Peyer's patch (tissue), 4 donors: ENCODE data around the gene CD300C. TPM values are rescaled to one million over a fixed set of nuclear protein-coding genes. Genes with fewer than 3 reads are reported as not detected.
A peak's percentile ranks its signal among the peaks of the same experiment; 100 is the strongest.
"Not testable (repeated sequence)": the region's sequence is repeated elsewhere in the genome, so short reads cannot be mapped to it uniquely, and the experiment has no call there.

ENCODE experiments used
- DNase-seq, 3 donors: peaks; one replicate each; pipeline ENCODE4 v3.0.0-alpha.2; 2017 to 2019
- H3K27ac ChIP-seq, 4 donors: fragments of 200-600 bp; sonication (generic); one replicate each; pipeline ENCODE4 v1.5.1; 2016 to 2019
- H3K27me3 ChIP-seq, 2 donors: fragments of 200-600 bp; sonication (generic); one replicate each; pipeline ENCODE4 v1.5.1; 2019
- H3K36me3 ChIP-seq, 3 donors: fragments of 200-600 bp; sonication (generic); one replicate each; pipeline ENCODE4 v1.5.1; 2016 to 2019
- H3K4me1 ChIP-seq, 4 donors: fragments of 200-600 bp; sonication (generic); one replicate each; pipeline ENCODE4 v1.5.1; 2016 to 2019
- H3K4me3 ChIP-seq, 4 donors: fragments of 200-600 bp; sonication (generic); 1 replicate in 3 of 4; 2 replicates in 1 of 4; pipeline ENCODE4 v1.5.1; 2016 to 2019; ENCODE audit warnings: mild to moderate bottlenecking in 1 of 4
- H3K9me3 ChIP-seq, 4 donors: fragments of 200-600 bp; sonication (generic); one replicate each; pipeline ENCODE4 v1.5.1; 2016 to 2019; ENCODE audit warnings: mild to moderate bottlenecking in 1 of 4
- CTCF ChIP-seq, 6 experiments: fragments of 450-650 bp in 4 of 6; fragments of 200-600 bp in 2 of 6; sonication (generic) in 1 of 6; IDR thresholded peaks; one replicate each; pipeline ENCODE4 v1.5.1; 2017 to 2019; ENCODE audit warnings: antibody characterized with exemption in 6 of 6, mild to moderate bottlenecking in 3 of 6, moderate library complexity in 1 of 6
- POLR2A ChIP-seq, 2 donors: fragments of 450-650 bp; IDR thresholded peaks; one replicate each; pipeline ENCODE4 v1.5.1; 2017; ENCODE audit warnings: antibody characterized with exemption in 2 of 2, mild to moderate bottlenecking in 2 of 2, moderate library complexity in 2 of 2
- total RNA-seq, 4 donors: library from RNA; depleted of rRNA; stranded (reverse); fragments of >200 nt; gene quantifications; one replicate each; pipeline ENCODE4 v1.1.0, GENCODE V29; 2016

Gene CD300C
- total RNA-seq, 4 donors from 2014 or later: not detected

- Histone ChIP-seq H3K27me3 (no peaks in the 10 kb centered on the region), H3K9me3 (no peaks in the 10 kb centered on the region), H3K4me3 (no peak overlapping the region), H3K36me3 (no peaks in the 10 kb centered on the region), H3K4me1 (no peaks in the 10 kb centered on the region), H3K27ac (peak overlapping the region in 2 of 4 donors; percentile 16 to 33)
- DNase-seq: peak in 2 of 3 donors; percentile 9 to 30
- TF ChIP-seq POLR2A (IDR thresholded peaks at IDR 0.05) (no peak), CTCF (IDR thresholded peaks at IDR 0.05) (no peak)
Measured at GRCh38 chr17:74512036-74512435, 33.9 kb downstream of the CD300C start.

GRCh38 chr17:74508156-74508555 is 37.8 kb downstream of the CD300C start:
- no peak for DNase-seq
- H3K36me3 ChIP-seq: no peaks in the 10 kb centered on the region
- no peak overlapping the region for H3K27ac ChIP-seq
- no peaks in the 10 kb centered on the region for H3K4me1 ChIP-seq
- no peak for TF ChIP-seq POLR2A (IDR thresholded peaks at IDR 0.05)
- no peak for TF ChIP-seq CTCF (IDR thresholded peaks at IDR 0.05)
- no peaks in the 10 kb centered on the region for H3K27me3 ChIP-seq
- H3K4me3 ChIP-seq: no peak overlapping the region
- H3K9me3 ChIP-seq: no peaks in the 10 kb centered on the region

DNA sequence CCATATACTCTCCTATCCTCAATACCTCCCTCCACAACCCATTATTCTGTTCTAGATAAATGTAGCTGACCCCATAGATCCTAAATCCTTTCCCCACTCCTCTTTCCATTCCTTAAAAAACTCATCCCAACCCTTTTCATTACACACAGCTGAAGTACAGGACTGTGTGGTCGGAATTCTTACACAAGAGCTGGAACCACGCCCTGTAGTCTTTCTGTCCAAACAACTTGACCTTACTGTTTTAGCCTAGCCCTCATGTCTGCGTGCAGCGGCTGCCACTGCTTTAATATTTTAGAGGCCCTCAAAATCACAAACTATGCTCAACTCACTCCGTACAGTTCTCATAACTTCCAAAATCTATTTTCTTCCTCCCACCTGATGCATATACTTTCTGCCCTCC is 42.0 kb downstream of the CD300C start:
- H3K27ac ChIP-seq, H3K9me3 ChIP-seq, H3K36me3 ChIP-seq, H3K4me1 ChIP-seq, H3K27me3 ChIP-seq, H3K4me3 ChIP-seq: not testable (repeated sequence)
- DNase-seq: peak in 2 of 3 donors; percentile 12 to 52

DNA sequence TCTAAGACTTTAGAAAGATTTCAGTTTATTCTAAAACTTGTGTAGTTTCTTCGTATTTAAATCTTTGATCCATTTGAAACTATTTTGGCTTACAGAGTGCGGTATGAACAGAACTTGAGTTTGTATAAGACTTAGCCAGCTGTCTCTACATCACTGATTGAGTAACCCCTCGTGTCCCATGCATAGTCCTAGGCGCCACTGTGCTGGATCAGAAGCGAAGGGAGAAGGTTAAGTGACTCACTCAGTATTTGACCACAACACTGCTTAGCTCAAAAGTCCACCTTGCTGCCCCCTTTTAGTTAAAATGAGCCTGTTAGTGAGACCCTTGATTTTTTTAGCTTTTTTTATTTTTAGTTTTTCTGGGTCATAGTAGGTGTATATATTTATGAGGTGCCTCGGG is 43.1 kb downstream of the CD300C start:
- Histone ChIP-seq H3K9me3 (no peaks in the 10 kb centered on the region), H3K4me1 (no peaks in the 10 kb centered on the region), H3K27me3 (no peaks in the 10 kb centered on the region), H3K27ac (no peak overlapping the region), H3K4me3 (no peak overlapping the region), H3K36me3 (no peaks in the 10 kb centered on the region)
- TF ChIP-seq CTCF (IDR thresholded peaks at IDR 0.05): no peak
- TF ChIP-seq POLR2A (IDR thresholded peaks at IDR 0.05): no peak
- DNase-seq: peak in 1 of 3 donors; percentile 27

DNA sequence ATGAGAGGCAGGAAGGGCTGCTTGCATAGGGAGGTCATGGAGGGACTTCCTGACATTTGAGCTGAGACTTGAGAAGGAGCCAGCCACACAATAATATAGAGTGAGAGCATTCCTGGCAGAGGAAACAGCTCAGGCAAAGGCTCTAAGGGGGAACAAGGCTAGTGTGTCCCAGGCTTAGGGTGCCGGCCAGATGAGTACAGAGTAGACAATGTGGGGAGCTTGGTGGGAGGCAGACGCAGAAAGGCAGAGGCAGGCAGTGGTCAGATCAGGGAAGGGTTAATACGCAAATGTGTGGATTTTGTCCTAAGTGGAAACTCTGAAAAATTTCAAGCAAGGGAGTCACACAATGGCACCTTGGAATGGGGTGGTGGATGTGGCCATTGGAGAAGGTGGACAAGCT is 45.9 kb downstream of the CD300C start:
- H3K27me3 ChIP-seq: no peaks in the 10 kb centered on the region
- DNase-seq: peak in 2 of 3 donors; percentile 8 to 11
- no peaks in the 10 kb centered on the region for H3K36me3 ChIP-seq
- H3K27ac ChIP-seq: no peak overlapping the region
- H3K9me3 ChIP-seq: no peaks in the 10 kb centered on the region
- H3K4me1 ChIP-seq: no peaks in the 10 kb centered on the region
- no peak overlapping the region for H3K4me3 ChIP-seq
- TF ChIP-seq CTCF (IDR thresholded peaks at IDR 0.05) (no peak), POLR2A (IDR thresholded peaks at IDR 0.05) (no peak)

DNA sequence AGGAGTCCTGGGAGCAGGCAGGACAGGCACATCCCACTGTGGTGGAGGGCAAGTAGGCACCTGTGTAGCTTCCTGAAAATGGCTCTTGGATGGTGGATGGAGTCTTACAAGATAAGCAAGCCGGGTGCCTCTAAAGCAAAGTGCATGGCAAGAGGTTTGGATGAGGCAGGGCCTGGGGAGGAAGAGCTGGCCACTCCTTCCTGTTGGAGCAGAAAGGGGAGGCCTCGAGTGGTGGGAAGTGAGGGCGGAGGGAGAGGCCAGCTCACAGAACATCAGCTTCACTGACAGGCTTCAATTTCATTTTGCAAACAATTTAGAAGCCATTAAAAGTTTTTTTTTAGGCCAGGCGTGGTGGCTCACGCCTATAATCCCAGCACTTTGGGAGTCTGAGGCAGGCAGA is 48.4 kb downstream of the CD300C start:
- TF ChIP-seq CTCF (IDR thresholded peaks at IDR 0.05): no peak
- no peak for TF ChIP-seq POLR2A (IDR thresholded peaks at IDR 0.05)
- peak in 2 of 3 donors; percentile 4 to 38 for DNase-seq

More for the DNA sequence above, 48.4 kb downstream of the CD300C start:
- H3K27ac ChIP-seq: no peak overlapping the region
- H3K4me1 ChIP-seq: no peaks in the 10 kb centered on the region
- H3K9me3 ChIP-seq: no peaks in the 10 kb centered on the region
- no peaks in the 10 kb centered on the region for H3K36me3 ChIP-seq
- no peaks in the 10 kb centered on the region for H3K27me3 ChIP-seq
- no peak overlapping the region for H3K4me3 ChIP-seq
